GM18858 (cell line): Measurements from ENCODE around the gene SLC38A3.
"Not testable (repeated sequence)": the region's sequence is repeated elsewhere in the genome, so short reads cannot be mapped to it uniquely, and the experiment has no call there.

ENCODE experiments used
- ATAC-seq: cut with Tn5 transposase; IDR thresholded peaks from one replicate; pipeline ENCODE4 v1.9.1; 2021; ENCODE audit not compliant: unreplicated experiment

SLC38A3 gene

GRCh38 chr3:50208677-50209344, 3.7 kb downstream of the SLC38A3 start:
- ATAC-seq, result no peak

GRCh38 chr3:50210176-50210509, 5.1 kb downstream of the SLC38A3 start:
- ATAC-seq, result no peak

GRCh38 chr3:50210510-50211367, 5.7 kb downstream of the SLC38A3 start:
- ATAC-seq, result no peak

- ATAC-seq, result not testable (repeated sequence)
These were observed 6.3 kb downstream of the SLC38A3 start for GRCh38 chr3:50211368-50211717.

GRCh38 chr3:50211930-50212329, 6.9 kb downstream of the SLC38A3 start:
- ATAC-seq, result no peak

- no peak for ATAC-seq
These were observed 7.4 kb downstream of the SLC38A3 start for GRCh38 chr3:50212502-50212901.

- ATAC-seq, result no peak
These were observed 7.9 kb downstream of the SLC38A3 start for GRCh38 chr3:50212971-50213370.

- no peak for ATAC-seq
These were observed 8.3 kb downstream of the SLC38A3 start for GRCh38 chr3:50213373-50213772.

- no peak for ATAC-seq
These were observed 9.8 kb downstream of the SLC38A3 start for GRCh38 chr3:50214824-50215223.

GRCh38 chr3:50215529-50215928, 10.5 kb downstream of the SLC38A3 start:
- ATAC-seq, result no peak

GRCh38 chr3:50217681-50218080, 12.6 kb downstream of the SLC38A3 start:
- no peak for ATAC-seq

GRCh38 chr3:50218448-50218847, 13.4 kb downstream of the SLC38A3 start:
- no peak for ATAC-seq

- no peak for ATAC-seq
These were observed 14.2 kb downstream of the SLC38A3 start for GRCh38 chr3:50219285-50219684.

GRCh38 chr3:50220109-50220508, 15.0 kb downstream of the SLC38A3 start:
- ATAC-seq, result no peak

- no peak for ATAC-seq
These were observed 16.0 kb downstream of the SLC38A3 start for GRCh38 chr3:50221051-50221410.

- ATAC-seq, result no peak
These were observed 16.5 kb downstream of the SLC38A3 start for GRCh38 chr3:50221411-50222168.

GRCh38 chr3:50222169-50222528, 17.1 kb downstream of the SLC38A3 start:
- ATAC-seq, result no peak

GRCh38 chr3:50224639-50225038, 19.6 kb downstream of the SLC38A3 start:
- ATAC-seq, result no peak

GRCh38 chr3:50226888-50227389, 21.9 kb downstream of the SLC38A3 start:
- ATAC-seq, result no peak

- ATAC-seq, result peak; percentile 75
These were observed 22.5 kb downstream of the SLC38A3 start for GRCh38 chr3:50227390-50228183.

- ATAC-seq, result not testable (repeated sequence)
These were observed 23.2 kb downstream of the SLC38A3 start for GRCh38 chr3:50228184-50228763.
